ENCODE results near the gene MAP1LC3B.

DNA sequence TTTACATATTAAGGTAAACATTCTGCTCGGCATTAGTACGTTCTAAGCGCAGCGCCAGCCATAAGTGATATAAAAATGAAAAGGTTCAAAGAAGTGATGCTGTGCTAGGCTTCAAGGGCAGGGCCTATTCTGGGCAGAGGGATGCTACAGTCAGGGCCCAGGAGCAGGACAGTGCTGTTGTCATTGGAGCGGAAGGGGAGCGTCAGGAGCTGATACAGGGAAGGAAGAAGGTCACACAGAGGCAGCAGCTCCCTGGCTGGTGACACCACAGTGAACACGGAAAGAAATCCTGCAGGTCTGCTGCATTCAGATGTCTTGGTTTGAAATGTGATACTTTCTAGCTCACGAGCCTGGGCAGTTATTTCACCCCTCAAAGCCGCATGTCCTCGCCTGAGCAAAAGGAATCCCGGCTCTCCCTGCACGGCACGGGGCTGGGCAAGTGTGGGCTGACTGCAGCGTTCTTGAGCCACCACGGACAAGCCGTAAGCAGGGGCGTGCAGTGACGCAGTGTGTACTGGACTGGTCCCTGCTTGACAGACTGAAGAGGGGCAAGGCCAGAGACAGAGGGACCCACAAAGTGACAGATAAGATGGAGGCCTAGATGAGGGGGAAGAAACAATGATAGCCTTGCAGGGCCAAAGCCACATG, 59.6 kb downstream of the MAP1LC3B start:
- TF ChIP-seq, protein P1, sequence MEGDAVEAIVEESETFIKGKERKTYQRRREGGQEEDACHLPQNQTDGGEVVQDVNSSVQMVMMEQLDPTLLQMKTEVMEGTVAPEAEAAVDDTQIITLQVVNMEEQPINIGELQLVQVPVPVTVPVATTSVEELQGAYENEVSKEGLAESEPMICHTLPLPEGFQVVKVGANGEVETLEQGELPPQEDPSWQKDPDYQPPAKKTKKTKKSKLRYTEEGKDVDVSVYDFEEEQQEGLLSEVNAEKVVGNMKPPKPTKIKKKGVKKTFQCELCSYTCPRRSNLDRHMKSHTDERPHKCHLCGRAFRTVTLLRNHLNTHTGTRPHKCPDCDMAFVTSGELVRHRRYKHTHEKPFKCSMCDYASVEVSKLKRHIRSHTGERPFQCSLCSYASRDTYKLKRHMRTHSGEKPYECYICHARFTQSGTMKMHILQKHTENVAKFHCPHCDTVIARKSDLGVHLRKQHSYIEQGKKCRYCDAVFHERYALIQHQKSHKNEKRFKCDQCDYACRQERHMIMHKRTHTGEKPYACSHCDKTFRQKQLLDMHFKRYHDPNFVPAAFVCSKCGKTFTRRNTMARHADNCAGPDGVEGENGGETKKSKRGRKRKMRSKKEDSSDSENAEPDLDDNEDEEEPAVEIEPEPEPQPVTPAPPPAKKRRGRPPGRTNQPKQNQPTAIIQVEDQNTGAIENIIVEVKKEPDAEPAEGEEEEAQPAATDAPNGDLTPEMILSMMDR (IDR thresholded peaks at IDR 0.05; ENCODE audit: insufficient read depth, low read length, poor library complexity, severe bottlenecking): no peak
- no peak for TF ChIP-seq EZH2phosphoT487 (conservative IDR thresholded peaks at IDR 0.05; ENCODE audit: low read length)
